ENCODE data around the gene DPH1.

The DPH1 gene

GRCh38 chr17:2050300-2051060 lies 20.5 kb downstream of the DPH1 start:
- peak; percentile 44 to 55 for DNase-seq (ENCODE audit: low read depth in 2 of 2)

- DNase-seq (ENCODE audit: low read depth in 2 of 2): no peak
These were observed 21.3 kb downstream of the DPH1 start for GRCh38 chr17:2051061-2051932.

- no peak for DNase-seq (ENCODE audit: low read depth in 2 of 2)
These were observed 22.1 kb downstream of the DPH1 start for GRCh38 chr17:2051933-2052559.

GRCh38 chr17:2053380-2054261 lies 23.7 kb downstream of the DPH1 start:
- DNase-seq (ENCODE audit: low read depth in 2 of 2): peak; percentile 36 to 77

GRCh38 chr17:2054262-2054511 lies 24.2 kb downstream of the DPH1 start:
- peak in 1 of 2 experiments; percentile 54 for DNase-seq (ENCODE audit: low read depth in 2 of 2)

- peak; percentile 62 to 67 for DNase-seq (ENCODE audit: low read depth in 2 of 2)
These were observed 24.7 kb downstream of the DPH1 start, which contains the start of gene HIC1 for GRCh38 chr17:2054512-2055291. Gene HIC1 (plus strand): TSS chr17:2055103. CDS start chr17:2056691, 1,588 bp downstream.

- DNase-seq (ENCODE audit: low read depth in 2 of 2): no peak
These were observed 25.6 kb downstream of the DPH1 start for GRCh38 chr17:2055292-2056205.

- DNase-seq (ENCODE audit: low read depth in 2 of 2): no peak
These were observed 26.5 kb downstream of the DPH1 start for GRCh38 chr17:2056206-2057174.

- no peak for DNase-seq (ENCODE audit: low read depth in 2 of 2)
These were observed 27.3 kb downstream of the DPH1 start for GRCh38 chr17:2057175-2057759.

GRCh38 chr17:2057760-2058585 lies 28.0 kb downstream of the DPH1 start:
- DNase-seq (ENCODE audit: low read depth in 2 of 2): no peak

GRCh38 chr17:2058586-2059546 lies 28.9 kb downstream of the DPH1 start:
- peak; percentile 37 to 63 for DNase-seq (ENCODE audit: low read depth in 2 of 2)

- no peak for DNase-seq (ENCODE audit: low read depth in 2 of 2)
These were observed 29.8 kb downstream of the DPH1 start for GRCh38 chr17:2059547-2060384.

GRCh38 chr17:2060385-2060658 lies 30.4 kb downstream of the DPH1 start:
- no peak for DNase-seq (ENCODE audit: low read depth in 2 of 2)

GRCh38 chr17:2060681-2061440 lies 30.9 kb downstream of the DPH1 start:
- DNase-seq (ENCODE audit: low read depth in 2 of 2): no peak

Measured in stimulated activated CD4-positive, alpha-beta T cell treated with anti-CD3 and anti-CD28 coated beads, Interleukin-12 subunit alpha, Interleukin-12 subunit beta, amount 100 ng/mL, for 24 hours (primary cell).